WTC11 (cell line): ENCODE data around the gene SMYD1.

ENCODE experiments used
- CREM ChIP-seq: sonication (generic); formaldehyde crosslinking; IDR thresholded peaks from 2 replicates; pipeline ENCODE4 v1.8.1; 2022; ENCODE audit warnings: mild to moderate bottlenecking, missing genetic modification reagents, moderate library complexity
- ZNF416 ChIP-seq: fragments of 250-450 bp; sonication (Bioruptor Pico); IDR thresholded peaks from 2 replicates; pipeline ENCODE4 v1.9.0; 2021; ENCODE audit warnings: mild to moderate bottlenecking, inconsistent platforms
- TF ChIP-seq, protein P1 (sequence below): fragments of 200-600 bp; IDR thresholded peaks from 2 replicates; pipeline ENCODE4 v1.8.0; 2022; ENCODE audit warnings: antibody characterized with exemption
- TF ChIP-seq, protein P2 (sequence below): sonication (generic); formaldehyde crosslinking; IDR thresholded peaks from 2 replicates; pipeline ENCODE4 v1.8.0; 2022; ENCODE audit warnings: mild to moderate bottlenecking, missing genetic modification reagents

DNA sequence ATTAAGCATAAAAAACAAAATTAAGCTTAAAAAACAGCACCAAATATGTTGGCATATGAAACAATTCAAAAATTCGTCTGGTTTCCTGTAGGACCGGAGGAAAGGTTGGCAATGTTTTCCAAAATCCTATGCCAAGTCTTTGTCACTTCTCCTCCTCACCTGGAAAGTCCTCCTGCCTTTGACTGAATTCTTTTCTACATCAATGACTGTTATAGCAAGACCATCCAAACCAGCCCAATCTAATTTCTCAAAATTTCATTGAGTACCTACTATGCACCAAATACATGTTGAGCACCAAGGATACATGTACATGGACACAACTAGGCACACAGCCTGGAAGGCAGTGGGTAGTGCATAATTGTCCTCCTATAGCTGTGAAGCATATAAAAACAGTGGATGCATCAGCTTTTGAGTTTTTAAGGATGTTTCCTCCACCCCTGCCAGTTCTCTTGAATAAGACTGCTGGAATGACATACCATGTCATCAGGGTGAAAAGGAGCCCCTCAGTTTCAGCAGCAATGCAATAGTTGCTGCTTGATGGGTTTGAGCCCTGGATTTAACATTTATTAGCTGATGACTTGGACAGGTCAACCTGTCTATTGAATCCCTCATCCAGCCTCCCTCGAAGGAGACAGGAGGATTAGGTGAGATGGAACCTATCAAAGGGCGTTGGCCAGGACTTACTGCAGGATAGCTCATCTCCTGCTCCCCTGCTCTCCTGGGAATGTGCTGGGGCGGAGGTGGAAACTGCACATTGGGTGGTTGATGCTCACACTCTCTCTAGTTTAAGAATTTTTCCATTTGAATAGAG is 55.7 kb downstream of the SMYD1 start:
- TF ChIP-seq, protein P1, sequence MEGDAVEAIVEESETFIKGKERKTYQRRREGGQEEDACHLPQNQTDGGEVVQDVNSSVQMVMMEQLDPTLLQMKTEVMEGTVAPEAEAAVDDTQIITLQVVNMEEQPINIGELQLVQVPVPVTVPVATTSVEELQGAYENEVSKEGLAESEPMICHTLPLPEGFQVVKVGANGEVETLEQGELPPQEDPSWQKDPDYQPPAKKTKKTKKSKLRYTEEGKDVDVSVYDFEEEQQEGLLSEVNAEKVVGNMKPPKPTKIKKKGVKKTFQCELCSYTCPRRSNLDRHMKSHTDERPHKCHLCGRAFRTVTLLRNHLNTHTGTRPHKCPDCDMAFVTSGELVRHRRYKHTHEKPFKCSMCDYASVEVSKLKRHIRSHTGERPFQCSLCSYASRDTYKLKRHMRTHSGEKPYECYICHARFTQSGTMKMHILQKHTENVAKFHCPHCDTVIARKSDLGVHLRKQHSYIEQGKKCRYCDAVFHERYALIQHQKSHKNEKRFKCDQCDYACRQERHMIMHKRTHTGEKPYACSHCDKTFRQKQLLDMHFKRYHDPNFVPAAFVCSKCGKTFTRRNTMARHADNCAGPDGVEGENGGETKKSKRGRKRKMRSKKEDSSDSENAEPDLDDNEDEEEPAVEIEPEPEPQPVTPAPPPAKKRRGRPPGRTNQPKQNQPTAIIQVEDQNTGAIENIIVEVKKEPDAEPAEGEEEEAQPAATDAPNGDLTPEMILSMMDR, result no peak
- TF ChIP-seq CREM (CRISPR knock-in tag) (no peak), ZNF416 (no peak)
- TF ChIP-seq, protein P2, sequence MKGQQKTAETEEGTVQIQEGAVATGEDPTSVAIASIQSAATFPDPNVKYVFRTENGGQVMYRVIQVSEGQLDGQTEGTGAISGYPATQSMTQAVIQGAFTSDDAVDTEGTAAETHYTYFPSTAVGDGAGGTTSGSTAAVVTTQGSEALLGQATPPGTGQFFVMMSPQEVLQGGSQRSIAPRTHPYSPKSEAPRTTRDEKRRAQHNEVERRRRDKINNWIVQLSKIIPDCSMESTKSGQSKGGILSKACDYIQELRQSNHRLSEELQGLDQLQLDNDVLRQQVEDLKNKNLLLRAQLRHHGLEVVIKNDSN (CRISPR knock-in tag), result no peak
